ENCODE data around the gene SCTR. TPM values are rescaled to one million over a fixed set of nuclear protein-coding genes. Genes with fewer than 3 reads are reported as not detected.

SCTR gene
- total and polyA plus RNA-seq, 2 of the 13 experiments (the other 11 are each of a cell fraction or from before 2014, with no cell fraction given), result not detected

GRCh38 chr2:119438128-119438656 is 86.1 kb downstream of the SCTR start (continued):
- TF ChIP-seq HNF1B (CRISPR knock-in tag; IDR thresholded peaks at IDR 0.05), result peak; percentile 100
- peak; percentile 30; the same call in 1 of the 2 replicates for TF ChIP-seq MEIS2 (CRISPR knock-in tag; IDR thresholded peaks at IDR 0.05)
- no peak for TF ChIP-seq AGO2 (optimal IDR thresholded peaks at IDR 0.05; ENCODE audit: low read depth, low read length)
- TF ChIP-seq PATZ1 (CRISPR knock-in tag; IDR thresholded peaks at IDR 0.05), result peak; percentile 86
- TF ChIP-seq ZNF431 (CRISPR knock-in tag; IDR thresholded peaks at IDR 0.05; ENCODE audit: borderline replicate concordance, low read depth), result no peak
- no peak; the same call in 1 of the 2 replicates for TF ChIP-seq GTF3A (CRISPR knock-in tag; conservative IDR thresholded peaks at IDR 0.05)
- no peak for TF ChIP-seq RNF219 (CRISPR knock-in tag; IDR thresholded peaks at IDR 0.05)
- peak; percentile 59; the same call in 1 of the 2 replicates for TF ChIP-seq ZNF160 (CRISPR knock-in tag; IDR thresholded peaks at IDR 0.05)
- TF ChIP-seq CENPT (CRISPR knock-in tag; IDR thresholded peaks at IDR 0.05; ENCODE audit: low read depth), result no peak
- peak; percentile 67; the same call in 1 of the 2 replicates for TF ChIP-seq HIC2 (CRISPR knock-in tag; IDR thresholded peaks at IDR 0.05; ENCODE audit: low read depth)
- 0 out of 2 replicates have a peak, but pooled peaks have one; percentile 52 for TF ChIP-seq HOXD1 (CRISPR knock-in tag; IDR thresholded peaks at IDR 0.05)
- TF ChIP-seq REPIN1 (CRISPR knock-in tag; IDR thresholded peaks at IDR 0.05; ENCODE audit: borderline replicate concordance, low read depth), result no peak; the same call in 1 of the 2 replicates
- peak; percentile 94 for TF ChIP-seq MED1 (CRISPR knock-in tag; IDR thresholded peaks at IDR 0.05)
- TF ChIP-seq ATRX (CRISPR knock-in tag; IDR thresholded peaks at IDR 0.05; ENCODE audit: borderline replicate concordance), result no peak
- TF ChIP-seq POLR2AphosphoS2 (IDR thresholded peaks at IDR 0.05; ENCODE audit: low read depth, low read length), result no peak
- no peak; the same call in 1 of the 2 replicates for TF ChIP-seq AKAP8 (CRISPR knock-in tag; IDR thresholded peaks at IDR 0.05)
- no peak for TF ChIP-seq ZNF530 (CRISPR knock-in tag; IDR thresholded peaks at IDR 0.05; ENCODE audit: low read depth)
- no peak for TF ChIP-seq ZNF280B (CRISPR knock-in tag; IDR thresholded peaks at IDR 0.05; ENCODE audit: borderline replicate concordance)
- no peak for TF ChIP-seq SKI (IDR thresholded peaks at IDR 0.05; ENCODE audit: partially characterized antibody)
- TF ChIP-seq ZFY (CRISPR knock-in tag; IDR thresholded peaks at IDR 0.05), result peak; percentile 65
- 0 out of 2 replicates have a peak, but pooled peaks have one; percentile 30 for TF ChIP-seq ZNF230 (CRISPR knock-in tag; IDR thresholded peaks at IDR 0.05)
